22Rv1 (cell line): ENCODE results near the gene ACAD9.

Experiments used
- H3K27ac ChIP-seq: fragments of 450-650 bp; 2 replicates; pipeline ENCODE4 v1.5.1; 2017
- CTCF ChIP-seq: fragments of 450-650 bp; IDR thresholded peaks from 2 replicates; pipeline ENCODE4 v1.5.1; 2017; ENCODE audit warnings: mild to moderate bottlenecking
- ZFX ChIP-seq: fragments of 450-650 bp; IDR thresholded peaks from 2 replicates; pipeline ENCODE4 v1.6.1; 2017; ENCODE audit warnings: antibody characterized with exemption, borderline replicate concordance

The ACAD9 gene

GRCh38 chr3:128884992-128885391 lies 5.6 kb downstream of the ACAD9 start:
- TF ChIP-seq CTCF (no peak), ZFX (no peak)
- H3K27ac ChIP-seq, result no peak overlapping the region

- TF ChIP-seq CTCF (no peak), ZFX (no peak)
- H3K27ac ChIP-seq, result no peak overlapping the region
Observed at GRCh38 chr3:128889139-128889894, 9.9 kb downstream of the ACAD9 start.

- TF ChIP-seq ZFX (no peak), CTCF (no peak)
- no peak overlapping the region for H3K27ac ChIP-seq
Observed at GRCh38 chr3:128895843-128896697, 16.6 kb downstream of the ACAD9 start.

- no peak overlapping the region for H3K27ac ChIP-seq
- no peak for TF ChIP-seq CTCF
- TF ChIP-seq ZFX, result no peak
Observed at GRCh38 chr3:128902426-128902825, 23.0 kb downstream of the ACAD9 start.

GRCh38 chr3:128903501-128903900 lies 24.1 kb downstream of the ACAD9 start:
- no peak for TF ChIP-seq ZFX
- no peak for TF ChIP-seq CTCF
- no peak overlapping the region for H3K27ac ChIP-seq

GRCh38 chr3:128906031-128906803 lies 26.8 kb downstream of the ACAD9 start:
- no peak overlapping the region for H3K27ac ChIP-seq
- TF ChIP-seq ZFX (no peak), CTCF (no peak)
